IPS-18c (cell line): ENCODE results near the gene PDE8B.

ENCODE experiments used
- H3K4me3 ChIP-seq: 2 replicates; pipeline ENCODE4 v1.7.0; 2013; ENCODE audit warnings: low read depth, mild to moderate bottlenecking, low read length, moderate library complexity; ENCODE audit not compliant: insufficient read depth
- H3K9me3 ChIP-seq: one replicate; pipeline ENCODE4 v1.6.1; 2013; ENCODE audit warnings: mild to moderate bottlenecking, low read length, moderate library complexity; ENCODE audit not compliant: control insufficient read depth, insufficient read depth

Gene PDE8B

DNA sequence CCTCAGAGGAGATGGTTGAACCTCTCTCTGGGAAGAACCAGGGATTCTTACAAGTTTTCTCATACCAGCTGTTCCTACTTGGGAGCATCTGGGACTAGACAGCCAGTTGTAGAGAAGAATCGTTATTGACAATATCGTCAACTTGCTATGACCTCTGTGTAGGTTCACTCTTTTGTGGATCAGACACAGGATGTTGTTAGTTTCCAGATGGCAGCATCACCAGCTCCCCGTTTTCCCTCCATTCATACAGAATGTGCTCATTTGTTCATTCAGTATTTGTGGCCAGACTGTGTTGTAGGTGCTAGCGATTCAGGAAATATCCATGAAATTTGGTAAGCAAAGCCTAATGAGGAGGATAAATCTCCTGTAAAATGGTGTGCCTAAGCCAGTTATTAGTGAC is 3.7 kb downstream of the PDE8B start:
- Histone ChIP-seq H3K9me3 (no peaks in the 10 kb centered on the region), H3K4me3 (no peak overlapping the region)

- Histone ChIP-seq H3K4me3 (no peak overlapping the region), H3K9me3 (no peaks in the 10 kb centered on the region)
Observed at GRCh38 chr5:77218263-77218662, 7.8 kb downstream of the PDE8B start.

GRCh38 chr5:77221115-77221514 is 10.6 kb downstream of the PDE8B start:
- H3K4me3 ChIP-seq = no peak overlapping the region
- H3K9me3 ChIP-seq = no peaks in the 10 kb centered on the region

GRCh38 chr5:77222722-77223121 is 12.2 kb downstream of the PDE8B start:
- H3K4me3 ChIP-seq = no peak overlapping the region
- no peaks in the 10 kb centered on the region for H3K9me3 ChIP-seq

GRCh38 chr5:77223653-77224052 is 13.2 kb downstream of the PDE8B start:
- Histone ChIP-seq H3K9me3 (no peaks in the 10 kb centered on the region), H3K4me3 (no peak overlapping the region)

DNA sequence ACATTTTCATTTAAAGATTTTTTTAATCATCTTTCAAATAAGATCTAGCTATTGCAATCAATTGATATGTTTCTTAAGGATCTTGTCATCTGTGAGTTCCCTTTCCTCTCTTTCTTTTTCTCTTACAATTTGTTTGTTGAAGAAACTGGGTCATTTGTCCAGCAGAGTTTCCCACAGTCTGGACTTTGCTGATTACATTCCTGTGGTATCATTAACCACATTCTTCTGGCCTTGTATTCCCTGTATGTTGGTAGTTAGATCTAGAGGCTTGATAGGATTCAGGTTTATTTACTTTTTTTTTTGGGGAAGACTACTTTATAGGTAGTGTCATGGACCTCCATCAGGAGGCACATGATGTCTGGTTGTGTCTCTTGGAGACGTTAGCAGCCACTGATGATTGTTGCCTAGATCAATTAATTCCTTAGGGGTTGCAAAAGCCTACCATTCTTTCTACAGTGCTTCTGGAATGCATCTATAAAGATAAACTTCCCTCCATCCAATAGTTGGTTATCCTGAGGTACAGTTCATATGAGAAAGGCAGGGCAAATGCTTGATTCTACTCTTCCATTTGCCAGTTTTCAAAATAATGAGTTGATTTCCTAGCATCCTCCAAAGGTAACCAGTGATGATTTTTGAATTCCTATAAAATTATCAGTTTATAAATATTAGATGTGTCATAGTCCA is 14.3 kb downstream of the PDE8B start:
- Histone ChIP-seq H3K9me3 (no peaks in the 10 kb centered on the region), H3K4me3 (no peak overlapping the region)

DNA sequence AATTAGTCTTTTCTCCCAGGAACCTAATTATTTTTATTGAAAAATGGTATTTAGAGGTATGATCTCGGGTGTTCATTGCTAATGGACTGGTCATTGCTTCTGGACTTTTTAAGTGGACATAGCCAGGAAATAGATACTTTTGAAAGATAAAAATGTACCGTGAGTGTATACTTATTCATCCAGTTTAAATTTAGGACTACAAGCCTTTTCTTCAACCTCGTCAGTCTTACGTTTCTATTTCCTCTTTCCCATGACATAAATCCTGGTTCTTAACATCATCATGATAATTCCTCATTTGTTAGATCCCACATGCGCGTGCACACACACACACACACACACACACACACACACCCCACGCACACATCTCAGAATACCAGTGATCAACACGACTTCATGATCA is 15.1 kb downstream of the PDE8B start:
- H3K9me3 ChIP-seq = no peaks in the 10 kb centered on the region

GRCh38 chr5:77229887-77230286 is 19.4 kb downstream of the PDE8B start:
- no peak overlapping the region for H3K4me3 ChIP-seq
- no peaks in the 10 kb centered on the region for H3K9me3 ChIP-seq

More for the DNA sequence above, 15.1 kb downstream of the PDE8B start:
- no peak overlapping the region for H3K4me3 ChIP-seq

DNA sequence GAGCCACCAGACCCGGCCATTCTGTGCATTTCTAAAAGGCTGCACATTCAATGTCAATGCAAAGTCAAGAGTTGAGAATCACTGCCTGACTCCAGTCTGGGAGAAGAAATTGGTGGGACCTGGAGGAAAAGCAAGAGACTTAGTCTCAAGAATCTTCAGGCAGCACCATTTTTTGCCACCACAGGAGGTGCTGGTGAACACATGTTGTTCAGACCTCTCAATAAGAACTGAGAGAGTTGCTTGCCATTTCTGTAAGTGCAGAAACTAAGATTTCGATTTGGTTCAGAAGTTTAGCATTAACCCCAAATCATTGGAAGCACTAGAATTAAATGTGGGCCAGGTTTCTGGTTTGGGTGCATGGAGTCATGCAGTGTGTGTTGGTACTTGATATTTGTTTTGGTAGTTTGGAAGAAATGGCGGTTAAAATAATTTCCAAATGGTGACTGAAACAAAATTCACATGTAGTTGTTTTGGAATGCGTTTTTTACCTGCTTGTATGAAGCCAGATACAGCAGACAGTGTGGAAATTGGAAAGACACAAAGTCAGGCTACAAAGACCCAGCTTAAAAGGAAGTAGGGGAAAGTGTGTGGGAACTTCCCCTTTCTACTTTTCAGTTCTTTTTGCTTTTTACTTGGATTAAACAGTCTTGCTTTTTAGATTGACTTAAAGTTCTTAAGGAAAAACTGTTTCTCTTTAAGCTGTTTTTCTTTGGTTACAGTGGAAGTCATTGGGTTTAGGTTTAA is 20.4 kb downstream of the PDE8B start:
- H3K4me3 ChIP-seq = no peak overlapping the region

DNA sequence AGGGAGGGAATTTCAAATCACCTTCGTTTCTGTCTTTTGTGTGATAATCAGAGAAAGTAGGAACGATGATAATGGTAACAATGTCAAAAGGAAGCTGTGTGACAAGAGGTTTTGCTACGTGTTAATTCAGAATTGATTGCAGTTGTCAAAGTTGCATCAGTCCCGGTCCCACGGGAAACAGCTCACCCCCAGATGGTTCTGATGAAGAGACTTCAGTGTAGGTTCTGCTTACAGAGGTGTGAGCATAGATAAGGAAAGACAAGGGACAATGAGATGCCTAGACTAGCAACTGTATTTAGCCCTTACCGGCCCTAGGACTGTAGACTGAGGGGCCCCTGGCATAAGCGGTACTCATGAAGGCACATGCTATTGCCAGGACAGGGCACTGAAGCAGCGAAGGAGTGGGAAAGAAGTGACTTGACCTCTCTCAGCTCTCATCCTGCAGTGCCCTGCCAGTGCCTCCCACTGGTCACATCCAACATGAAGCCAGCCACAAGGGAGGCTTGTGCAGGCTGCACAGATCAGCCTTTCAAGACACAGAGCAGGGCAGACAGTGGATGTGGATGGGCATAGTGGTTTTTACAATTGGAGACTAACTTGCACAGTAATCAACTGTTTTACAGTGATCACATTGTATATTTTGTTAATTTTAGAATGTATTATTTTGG is 21.1 kb downstream of the PDE8B start:
- Histone ChIP-seq H3K4me3 (no peak overlapping the region), H3K9me3 (no peaks in the 10 kb centered on the region)

More for the DNA sequence above, 20.4 kb downstream of the PDE8B start:
- H3K9me3 ChIP-seq = no peaks in the 10 kb centered on the region

DNA sequence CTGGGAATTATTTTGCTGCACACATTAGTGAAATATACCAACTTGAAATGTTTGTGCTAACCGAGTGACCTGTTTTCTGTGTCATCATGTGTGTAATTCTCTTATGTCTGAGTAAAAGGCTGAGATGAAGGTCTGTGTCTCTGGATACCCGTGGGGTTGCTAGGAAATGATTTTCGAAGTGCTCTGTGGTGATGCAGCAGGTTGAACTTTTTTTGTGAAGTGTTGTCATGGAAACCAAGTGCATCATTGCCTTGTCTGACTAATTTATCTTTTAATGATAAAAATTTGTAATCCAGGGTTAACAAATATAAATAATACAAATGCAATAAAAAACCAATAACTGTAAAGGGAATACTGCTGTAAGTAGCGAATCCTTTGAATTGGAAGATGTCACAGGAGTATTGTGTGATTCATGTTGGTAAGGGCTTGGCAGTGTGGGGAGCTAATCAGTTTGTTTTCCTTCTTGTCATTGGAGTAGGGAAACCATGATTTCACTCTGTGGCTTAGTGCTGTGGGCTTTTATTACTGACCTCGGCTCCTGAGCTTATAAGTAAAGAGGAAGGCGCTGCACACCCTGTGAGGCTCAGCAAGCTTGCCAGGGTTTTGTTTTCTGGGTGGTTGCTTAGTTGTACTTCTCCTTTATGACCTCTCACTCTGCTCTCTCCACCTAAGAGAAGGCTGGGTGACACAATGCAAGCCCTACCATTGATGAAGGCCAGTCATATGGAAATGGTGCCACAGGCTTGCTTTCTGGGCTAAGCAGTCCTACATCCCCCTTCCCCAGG is 22.3 kb downstream of the PDE8B start:
- no peak overlapping the region for H3K4me3 ChIP-seq
- H3K9me3 ChIP-seq = no peaks in the 10 kb centered on the region

DNA sequence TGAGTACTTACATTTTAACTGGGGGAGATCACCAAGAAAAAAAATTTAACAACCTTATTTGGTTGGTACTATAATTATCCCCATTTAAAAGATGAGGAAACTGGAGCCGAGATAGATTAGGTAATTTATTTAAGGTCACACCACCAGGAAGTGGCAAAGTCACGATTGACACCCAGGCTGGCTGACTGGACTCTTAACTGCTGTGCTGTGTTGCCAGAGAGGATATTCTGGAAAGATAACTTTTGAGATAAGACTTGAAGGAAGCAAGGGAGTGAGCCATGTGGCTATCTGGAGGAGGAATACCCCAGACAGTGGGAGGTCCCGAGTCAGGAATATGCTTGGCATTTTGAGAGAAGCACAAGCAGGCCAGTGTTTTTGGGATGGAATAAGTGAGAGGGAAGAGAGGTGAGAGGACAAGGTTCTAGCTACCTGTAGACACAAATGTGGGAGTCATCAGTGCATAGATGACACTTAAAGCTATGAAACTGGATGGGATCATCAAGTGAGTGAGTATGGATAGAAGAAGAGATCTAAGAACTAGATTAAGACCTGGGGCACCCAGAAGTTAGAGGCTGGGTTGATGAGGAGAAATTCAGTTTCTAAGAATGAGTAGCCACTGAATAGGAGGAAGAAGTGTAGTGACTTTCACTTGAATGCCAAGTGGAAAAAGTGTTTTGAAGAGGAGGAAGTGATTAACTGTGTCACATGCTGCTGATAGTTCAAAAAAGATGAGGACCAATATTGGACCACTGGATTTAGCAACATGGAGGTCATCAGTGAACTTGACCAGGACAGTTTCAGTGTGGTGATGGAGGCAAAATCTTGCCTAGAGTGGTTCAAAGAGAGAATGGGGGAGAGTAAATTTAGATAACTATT is 25.6 kb downstream of the PDE8B start:
- H3K4me3 ChIP-seq = no peak overlapping the region

DNA sequence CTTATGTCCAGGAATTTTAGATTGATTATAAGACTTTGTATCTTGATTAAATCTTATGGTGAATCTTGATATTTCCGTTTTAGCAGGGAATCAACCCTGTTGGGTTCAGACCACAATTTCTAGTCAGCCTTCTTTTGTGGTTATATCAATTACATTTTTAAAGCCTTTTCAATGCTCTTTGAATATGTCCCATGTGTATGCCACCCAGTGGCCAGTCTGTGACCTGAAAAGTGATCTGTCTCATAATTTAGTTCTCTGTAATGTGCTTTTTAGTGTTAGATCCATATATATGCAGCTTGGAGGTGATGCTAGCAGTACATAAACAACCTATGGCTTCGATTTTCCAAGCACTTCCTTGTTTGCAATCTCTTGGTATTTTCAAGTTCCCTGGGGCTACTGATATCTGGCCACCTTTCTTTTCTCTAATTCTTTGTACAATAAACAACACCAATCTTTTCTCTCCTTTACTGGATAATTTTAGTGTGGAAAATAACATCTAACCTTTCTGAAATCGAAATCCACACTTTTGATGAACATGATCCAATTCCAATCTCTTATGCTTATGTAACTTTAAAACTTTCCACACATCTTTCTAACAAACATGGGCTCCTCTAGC is 28.8 kb downstream of the PDE8B start:
- Histone ChIP-seq H3K9me3 (no peaks in the 10 kb centered on the region), H3K4me3 (no peak overlapping the region)

More for the DNA sequence above, 25.6 kb downstream of the PDE8B start:
- no peaks in the 10 kb centered on the region for H3K9me3 ChIP-seq

DNA sequence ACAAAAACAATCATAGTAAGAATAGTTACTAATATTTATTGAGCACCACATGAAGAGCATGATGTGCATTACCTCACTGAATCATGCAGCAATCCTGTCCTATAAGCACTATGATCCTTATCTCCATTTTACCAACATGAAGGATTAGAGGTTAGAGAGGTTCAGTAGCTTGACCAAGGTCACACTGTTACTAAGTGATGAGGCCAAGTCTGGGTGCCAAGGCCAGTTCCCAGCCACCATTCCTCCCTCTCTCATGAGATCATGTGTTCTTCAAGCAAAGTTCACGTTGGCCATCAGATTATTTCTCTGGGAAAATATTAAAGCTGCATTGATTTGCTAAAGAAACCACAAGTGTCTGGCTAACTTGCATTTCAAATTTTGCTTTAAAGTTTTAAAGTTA is 31.0 kb downstream of the PDE8B start:
- Histone ChIP-seq H3K9me3 (no peaks in the 10 kb centered on the region), H3K4me3 (no peak overlapping the region)

DNA sequence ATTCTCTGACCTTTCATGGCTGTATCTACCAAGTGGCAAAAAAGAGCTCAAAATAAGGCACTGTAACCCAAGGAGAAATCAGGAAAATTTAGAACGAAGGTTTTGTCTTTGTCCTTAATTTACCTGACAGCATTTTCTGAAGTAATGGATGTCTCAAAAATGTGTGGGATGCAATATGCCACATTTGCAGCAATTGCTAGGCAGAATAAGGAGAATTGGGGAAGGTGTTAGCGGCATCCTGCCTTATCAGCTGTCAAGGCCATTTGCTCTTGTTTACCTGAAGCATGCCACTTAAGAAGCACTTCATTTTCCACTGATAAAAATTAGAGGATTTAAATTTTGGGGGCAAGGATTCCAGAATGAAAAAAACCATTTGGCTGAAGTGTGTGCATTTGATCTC is 39.0 kb downstream of the PDE8B start:
- no peaks in the 10 kb centered on the region for H3K9me3 ChIP-seq
- no peak overlapping the region for H3K4me3 ChIP-seq

DNA sequence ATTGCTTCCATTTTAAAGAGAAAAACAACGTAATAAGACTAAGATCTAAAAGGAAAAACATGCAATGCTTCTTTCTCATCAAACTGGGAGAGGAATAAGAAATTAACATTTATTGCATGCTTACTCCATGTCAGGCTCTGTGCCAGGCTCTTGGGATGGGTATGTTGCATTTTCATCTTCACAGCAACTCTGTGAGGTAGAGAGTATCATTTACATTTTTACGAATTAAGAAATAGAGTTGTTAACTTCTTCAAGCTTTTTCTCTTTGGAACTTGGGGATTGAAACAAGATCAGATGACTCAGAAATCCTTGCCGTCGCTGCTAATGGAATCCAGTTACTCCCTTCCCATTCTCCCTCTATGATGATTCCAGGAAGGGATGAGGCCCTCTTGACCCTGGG is 39.5 kb downstream of the PDE8B start:
- Histone ChIP-seq H3K4me3 (no peak overlapping the region), H3K9me3 (no peaks in the 10 kb centered on the region)
